Type B pancreatic cell (in vitro differentiated cells): ENCODE results near the gene VPS54. TPM values are rescaled to one million over a fixed set of nuclear protein-coding genes. Genes with fewer than 3 reads are reported as not detected.
A peak's percentile ranks its signal among the peaks of the same experiment; 100 is the strongest.

Source experiments
- DNase-seq: peaks from one replicate; pipeline ENCODE4 v3.0.0; 2021; ENCODE audit warnings: mixed read lengths; ENCODE audit not compliant: unreplicated experiment; ENCODE audit errors: extremely low spot score
- H3K27ac Mint-ChIP-seq: 2 replicates; pipeline ENCODE4 v1.8.0; 2021; ENCODE audit warnings: mild to moderate bottlenecking, mixed read lengths
- H3K27me3 Mint-ChIP-seq: 2 replicates; pipeline ENCODE4 v1.8.0; 2021; ENCODE audit warnings: mixed read lengths
- H3K36me3 Mint-ChIP-seq: 2 replicates; pipeline ENCODE4 v1.8.0; 2021; ENCODE audit warnings: mixed read lengths
- H3K4me1 Mint-ChIP-seq: one replicate; pipeline ENCODE4 v1.8.0; 2021; ENCODE audit warnings: mixed read lengths; ENCODE audit not compliant: unreplicated experiment
- H3K4me3 Mint-ChIP-seq: 2 replicates; pipeline ENCODE4 v1.8.0; 2021; ENCODE audit warnings: mild to moderate bottlenecking, mixed read lengths
- H3K9me3 Mint-ChIP-seq: 2 replicates; pipeline ENCODE4 v1.8.0; 2021; ENCODE audit warnings: mixed read lengths
- total RNA-seq: library from RNA; stranded (reverse); gene quantifications from 2 replicates; pipeline ENCODE4 v1.2.1, GENCODE V29; 2021; ENCODE audit warnings: low replicate concordance
- TF ChIP-seq, protein P1 (sequence below): fragments of 200-600 bp; sonication (generic); conservative IDR thresholded peaks from 2 replicates; pipeline ENCODE4 v1.5.0; 2021; ENCODE audit warnings: antibody characterized with exemption, mild to moderate bottlenecking

VPS54 gene
- total RNA-seq, 1 donor from 2014 or later, result 23.3 TPM

DNA sequence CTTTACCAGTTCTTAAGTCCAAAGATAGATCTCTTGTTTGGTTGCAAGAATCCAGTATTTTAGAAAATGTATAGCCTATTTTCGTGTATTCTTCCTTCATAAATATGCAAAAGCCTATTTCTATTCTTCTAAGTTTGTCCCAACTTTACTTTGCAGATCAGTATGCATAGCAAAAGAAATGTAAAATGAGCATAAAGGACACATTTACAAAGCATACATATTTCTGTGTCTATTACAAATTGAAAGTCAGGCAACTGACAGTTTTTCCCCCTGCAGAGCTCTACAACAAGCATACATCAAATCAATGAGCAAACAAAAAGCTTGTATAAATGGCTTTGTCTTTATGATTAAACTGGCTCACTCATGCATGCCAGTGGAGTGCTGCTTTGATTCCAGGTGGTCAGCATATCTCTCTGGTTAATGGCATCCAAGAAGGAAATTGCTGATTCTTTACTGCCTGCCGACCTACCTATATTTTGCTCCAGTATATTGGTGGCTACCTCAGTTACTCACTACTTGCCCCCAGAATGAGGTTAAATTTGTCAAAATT is 10.0 kb upstream of the VPS54 start:
- Mint-ChIP-seq H3K4me3 (no peak overlapping the region), H3K27me3 (no peaks in the 10 kb centered on the region), H3K9me3 (no peaks in the 10 kb centered on the region), H3K27ac (no peak overlapping the region), H3K4me1 (peaks cover 4% of the 10 kb centered on the region), H3K36me3 (no peaks in the 10 kb centered on the region)
- no peak for DNase-seq
- TF ChIP-seq, protein P1, sequence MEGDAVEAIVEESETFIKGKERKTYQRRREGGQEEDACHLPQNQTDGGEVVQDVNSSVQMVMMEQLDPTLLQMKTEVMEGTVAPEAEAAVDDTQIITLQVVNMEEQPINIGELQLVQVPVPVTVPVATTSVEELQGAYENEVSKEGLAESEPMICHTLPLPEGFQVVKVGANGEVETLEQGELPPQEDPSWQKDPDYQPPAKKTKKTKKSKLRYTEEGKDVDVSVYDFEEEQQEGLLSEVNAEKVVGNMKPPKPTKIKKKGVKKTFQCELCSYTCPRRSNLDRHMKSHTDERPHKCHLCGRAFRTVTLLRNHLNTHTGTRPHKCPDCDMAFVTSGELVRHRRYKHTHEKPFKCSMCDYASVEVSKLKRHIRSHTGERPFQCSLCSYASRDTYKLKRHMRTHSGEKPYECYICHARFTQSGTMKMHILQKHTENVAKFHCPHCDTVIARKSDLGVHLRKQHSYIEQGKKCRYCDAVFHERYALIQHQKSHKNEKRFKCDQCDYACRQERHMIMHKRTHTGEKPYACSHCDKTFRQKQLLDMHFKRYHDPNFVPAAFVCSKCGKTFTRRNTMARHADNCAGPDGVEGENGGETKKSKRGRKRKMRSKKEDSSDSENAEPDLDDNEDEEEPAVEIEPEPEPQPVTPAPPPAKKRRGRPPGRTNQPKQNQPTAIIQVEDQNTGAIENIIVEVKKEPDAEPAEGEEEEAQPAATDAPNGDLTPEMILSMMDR, result no peak

DNA sequence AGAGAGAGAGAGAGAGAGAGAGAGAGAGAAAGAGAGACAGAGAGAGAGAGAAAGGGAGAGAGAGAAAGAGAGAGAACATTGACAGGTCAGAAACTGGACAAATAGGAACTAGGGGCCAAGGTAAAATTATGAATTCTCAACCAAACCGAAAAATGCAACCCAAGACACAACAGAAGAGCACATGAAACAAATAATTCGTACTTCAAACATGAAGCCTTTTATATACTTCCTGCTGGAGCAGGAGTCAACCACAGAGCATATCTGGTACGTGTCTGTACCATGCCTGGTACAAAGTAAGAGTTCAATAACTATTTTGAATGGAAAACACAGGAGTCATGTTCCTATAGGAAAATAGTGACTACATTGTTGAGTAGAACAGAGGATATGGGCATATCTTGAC is 6.5 kb upstream of the VPS54 start:
- no peak overlapping the region for H3K4me3 Mint-ChIP-seq
- H3K27ac Mint-ChIP-seq, result no peak overlapping the region
- H3K27me3 Mint-ChIP-seq, result no peaks in the 10 kb centered on the region
- DNase-seq, result no peak
- no peaks in the 10 kb centered on the region for H3K36me3 Mint-ChIP-seq
- no peaks in the 10 kb centered on the region for H3K9me3 Mint-ChIP-seq
- TF ChIP-seq, protein P1, result no peak
- H3K4me1 Mint-ChIP-seq, result peaks cover 5% of the 10 kb centered on the region

DNA sequence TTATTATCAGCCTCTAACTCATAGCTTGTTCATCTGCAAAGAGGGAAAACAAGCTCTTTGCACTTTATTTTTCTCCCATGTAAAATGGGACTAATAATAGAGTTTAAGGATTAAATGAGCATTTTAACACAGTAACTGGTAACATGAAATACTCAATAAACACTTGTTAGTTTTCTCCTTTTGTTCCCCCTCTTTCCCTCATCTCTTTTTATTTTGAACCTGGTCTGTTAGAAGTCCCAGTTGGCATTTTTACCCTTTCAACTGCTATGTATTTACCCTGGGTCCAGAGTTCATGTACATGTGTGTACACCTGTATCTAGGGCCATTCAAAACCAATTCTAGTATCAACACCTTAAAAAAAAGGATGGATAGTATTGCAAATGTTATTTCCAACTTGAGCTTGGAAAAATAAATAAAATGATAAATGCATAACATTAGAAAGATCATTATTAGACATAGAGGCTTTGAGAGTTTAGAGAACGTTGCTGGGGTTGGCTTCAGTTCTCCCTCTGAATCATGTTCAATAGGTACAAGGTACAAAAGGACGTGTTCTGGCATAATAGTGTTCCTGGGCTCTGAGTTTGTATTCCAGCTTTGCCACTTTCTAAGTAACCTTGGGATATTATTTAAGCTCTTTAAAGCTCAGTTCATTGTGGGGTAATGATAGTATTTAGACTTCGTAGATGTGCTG is 5.2 kb upstream of the VPS54 start:
- DNase-seq, result no peak
- Mint-ChIP-seq H3K36me3 (peaks cover 4% of the 10 kb centered on the region), H3K4me3 (no peak overlapping the region), H3K9me3 (no peaks in the 10 kb centered on the region), H3K4me1 (peaks cover 14% of the 10 kb centered on the region), H3K27ac (no peak overlapping the region), H3K27me3 (no peaks in the 10 kb centered on the region)
- TF ChIP-seq, protein P1, result no peak

- Mint-ChIP-seq H3K27ac (no peak overlapping the region), H3K27me3 (no peaks in the 10 kb centered on the region)
- DNase-seq, result no peak
Measured at GRCh38 chr2:64023485-64024258, 4.4 kb upstream of the VPS54 start.

DNA sequence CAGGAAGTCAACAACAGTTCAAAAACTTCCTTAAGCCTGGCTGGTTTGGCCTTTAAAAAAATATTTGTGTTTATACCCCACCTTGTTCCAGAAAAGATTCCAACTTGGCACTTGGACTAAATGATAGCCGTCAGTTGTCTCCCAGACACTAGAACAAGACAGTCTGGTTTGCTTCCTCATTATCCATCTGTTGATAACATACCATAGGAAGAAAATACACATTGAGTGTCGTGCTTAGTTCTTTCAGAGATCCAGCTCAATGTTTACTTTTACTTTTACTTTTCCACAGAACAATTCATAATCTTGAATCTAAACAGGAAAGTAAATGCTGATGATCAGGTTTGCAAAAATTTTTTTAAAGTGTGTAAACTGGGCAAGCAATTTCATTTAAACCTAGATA is 2.4 kb upstream of the VPS54 start:
- no peak for DNase-seq
- Mint-ChIP-seq H3K9me3 (no peaks in the 10 kb centered on the region), H3K27me3 (no peaks in the 10 kb centered on the region), H3K4me1 (peaks cover 20% of the 10 kb centered on the region), H3K4me3 (peak overlapping the region; percentile 78), H3K36me3 (peaks cover 4% of the 10 kb centered on the region), H3K27ac (peak overlapping the region; percentile 86)
- TF ChIP-seq, protein P1, result no peak

More at GRCh38 chr2:64023485-64024258, 4.4 kb upstream of the VPS54 start:
- peaks cover 14% of the 10 kb centered on the region for H3K4me1 Mint-ChIP-seq
- H3K9me3 Mint-ChIP-seq, result no peaks in the 10 kb centered on the region
- peaks cover 4% of the 10 kb centered on the region for H3K36me3 Mint-ChIP-seq
- TF ChIP-seq, protein P1, result no peak
- H3K4me3 Mint-ChIP-seq, result no peak overlapping the region
